Stimulated activated naive CD8-positive, alpha-beta T cell treated with anti-CD3 and anti-CD28 coated beads, Interleukin-15, amount 100 ng/mL, for 72 hours (primary cell): ENCODE measurements around the gene CCDC40.

Experiments used
- ATAC-seq: fragments of 150-1000 bp; cut with Tn5 transposase; 2 replicates; pipeline ENCODE4 v1.10.0; 2021; ENCODE audit warnings: mild to moderate bottlenecking, moderate library complexity
- DNase-seq, 2 donors: peaks; one replicate each; pipeline ENCODE4 v3.0.0; 2021 to 2022
- H3K27ac Mint-ChIP-seq, 2 donors: one replicate each; pipeline ENCODE4 v1.8.0; 2022; ENCODE audit warnings: mild to moderate bottlenecking in 2 of 2, mixed read lengths in 2 of 2, moderate library complexity in 2 of 2
- H3K27me3 Mint-ChIP-seq: one replicate; pipeline ENCODE4 v1.8.0; 2022; ENCODE audit warnings: mixed read lengths
- H3K4me1 Mint-ChIP-seq: one replicate; pipeline ENCODE4 v1.8.0; 2022; ENCODE audit warnings: mild to moderate bottlenecking, mixed read lengths
- H3K4me3 Mint-ChIP-seq, 2 donors: one replicate each; pipeline ENCODE4 v1.8.0; 2022; ENCODE audit warnings: mild to moderate bottlenecking in 2 of 2, mixed read lengths in 2 of 2, moderate library complexity in 1 of 2
- H3K9me3 Mint-ChIP-seq, 2 donors: one replicate each; pipeline ENCODE4 v1.8.0; 2022; ENCODE audit warnings: mixed read lengths in 2 of 2

CCDC40 gene

GRCh38 chr17:79994602-79995001 is 41.8 kb upstream of the CCDC40 start:
- peak overlapping the region in 1 of 2 donors; percentile 99 for H3K27ac Mint-ChIP-seq
- H3K27me3 Mint-ChIP-seq, result no peaks in the 10 kb centered on the region
- no peak for ATAC-seq
- H3K4me1 Mint-ChIP-seq, result peaks cover 78% of the 10 kb centered on the region
- peak overlapping the region in 1 of 2 donors; percentile 10 for H3K4me3 Mint-ChIP-seq
- H3K9me3 Mint-ChIP-seq, result peaks cover 0 to 4% of the 10 kb centered on the region in 2 donors
- DNase-seq, result no peak

- H3K27ac Mint-ChIP-seq, result peak overlapping the region in 1 of 2 donors; percentile 15
- H3K4me3 Mint-ChIP-seq, result no peak overlapping the region
- H3K27me3 Mint-ChIP-seq, result no peaks in the 10 kb centered on the region
- no peak for DNase-seq
- peaks cover 78% of the 10 kb centered on the region for H3K4me1 Mint-ChIP-seq
- H3K9me3 Mint-ChIP-seq, result peaks cover 0 to 4% of the 10 kb centered on the region in 2 donors
- ATAC-seq, result no peak
Observed at GRCh38 chr17:79995696-79996095, 40.7 kb upstream of the CCDC40 start.

GRCh38 chr17:79996291-79996690 is 40.2 kb upstream of the CCDC40 start:
- DNase-seq, result no peak
- Mint-ChIP-seq H3K9me3 (peaks cover 0 to 4% of the 10 kb centered on the region in 2 donors), H3K4me3 (peak overlapping the region; percentile 74 to 78), H3K27ac (peak overlapping the region; percentile 37 to 97), H3K4me1 (peaks cover 72% of the 10 kb centered on the region), H3K27me3 (no peaks in the 10 kb centered on the region)
- no peak for ATAC-seq

- ATAC-seq, result peak; percentile 89
- Mint-ChIP-seq H3K4me3 (peak overlapping the region; percentile 74 to 78), H3K9me3 (peaks cover 0 to 4% of the 10 kb centered on the region in 2 donors), H3K4me1 (peaks cover 69% of the 10 kb centered on the region), H3K27me3 (no peaks in the 10 kb centered on the region), H3K27ac (peak overlapping the region; percentile 97 to 99)
- DNase-seq, result peak; percentile 69 to 90
Observed at GRCh38 chr17:79997011-79997660, 39.3 kb upstream of the CCDC40 start.

GRCh38 chr17:80000136-80000535 is 36.3 kb upstream of the CCDC40 start:
- Mint-ChIP-seq H3K27me3 (no peaks in the 10 kb centered on the region), H3K9me3 (peaks cover 0 to 4% of the 10 kb centered on the region in 2 donors), H3K4me3 (no peak overlapping the region), H3K4me1 (peaks cover 43% of the 10 kb centered on the region), H3K27ac (no peak overlapping the region)
- no peak for DNase-seq
- no peak for ATAC-seq

- H3K4me3 Mint-ChIP-seq, result no peak overlapping the region
- peaks cover 41% of the 10 kb centered on the region for H3K4me1 Mint-ChIP-seq
- ATAC-seq, result no peak
- no peaks in the 10 kb centered on the region for H3K27me3 Mint-ChIP-seq
- H3K9me3 Mint-ChIP-seq, result peaks cover 0 to 2% of the 10 kb centered on the region in 2 donors
- H3K27ac Mint-ChIP-seq, result no peak overlapping the region
- no peak for DNase-seq
Observed at GRCh38 chr17:80000981-80001775, 35.3 kb upstream of the CCDC40 start.

- H3K27ac Mint-ChIP-seq, result no peak overlapping the region
- DNase-seq (no peak), ATAC-seq (no peak)
- H3K9me3 Mint-ChIP-seq, result no peaks in the 10 kb centered on the region
- peaks cover 37% of the 10 kb centered on the region for H3K4me1 Mint-ChIP-seq
- no peaks in the 10 kb centered on the region for H3K27me3 Mint-ChIP-seq
- H3K4me3 Mint-ChIP-seq, result no peak overlapping the region
Observed at GRCh38 chr17:80002070-80002641, 34.3 kb upstream of the CCDC40 start.

GRCh38 chr17:80002690-80003490 is 33.6 kb upstream of the CCDC40 start:
- Mint-ChIP-seq H3K4me3 (no peak overlapping the region), H3K27ac (no peak overlapping the region), H3K9me3 (no peaks in the 10 kb centered on the region), H3K4me1 (peaks cover 36% of the 10 kb centered on the region), H3K27me3 (no peaks in the 10 kb centered on the region)
- ATAC-seq (no peak), DNase-seq (no peak)

GRCh38 chr17:80003969-80004368 is 32.5 kb upstream of the CCDC40 start:
- peak overlapping the region in 1 of 2 donors; percentile 79 for H3K27ac Mint-ChIP-seq
- no peaks in the 10 kb centered on the region for H3K27me3 Mint-ChIP-seq
- no peak overlapping the region for H3K4me3 Mint-ChIP-seq
- ATAC-seq, result no peak
- DNase-seq, result no peak
- H3K9me3 Mint-ChIP-seq, result no peaks in the 10 kb centered on the region
- peaks cover 33% of the 10 kb centered on the region for H3K4me1 Mint-ChIP-seq

GRCh38 chr17:80005360-80006338 is 30.8 kb upstream of the CCDC40 start:
- peak overlapping the region; percentile 55 to 76 for H3K4me3 Mint-ChIP-seq
- DNase-seq, result peak; percentile 71 to 73
- H3K27ac Mint-ChIP-seq, result peak overlapping the region in 1 of 2 donors; percentile 91

GRCh38 chr17:80006339-80006720 is 30.1 kb upstream of the CCDC40 start:
- DNase-seq, result no peak
- peak overlapping the region in 1 of 2 donors; percentile 91 for H3K27ac Mint-ChIP-seq
- no peak for ATAC-seq
- H3K27me3 Mint-ChIP-seq, result no peaks in the 10 kb centered on the region
- peaks cover 28% of the 10 kb centered on the region for H3K4me1 Mint-ChIP-seq
- peak overlapping the region; percentile 55 to 76 for H3K4me3 Mint-ChIP-seq
- H3K9me3 Mint-ChIP-seq, result no peaks in the 10 kb centered on the region

More at GRCh38 chr17:80005360-80006338, 30.8 kb upstream of the CCDC40 start:
- Mint-ChIP-seq H3K9me3 (no peaks in the 10 kb centered on the region), H3K4me1 (peaks cover 28% of the 10 kb centered on the region), H3K27me3 (no peaks in the 10 kb centered on the region)
- ATAC-seq, result peak; percentile 54

GRCh38 chr17:80006811-80007752 is 29.4 kb upstream of the CCDC40 start:
- Mint-ChIP-seq H3K27me3 (no peaks in the 10 kb centered on the region), H3K4me3 (no peak overlapping the region), H3K27ac (no peak overlapping the region), H3K4me1 (peaks cover 28% of the 10 kb centered on the region), H3K9me3 (no peaks in the 10 kb centered on the region)
- ATAC-seq (no peak), DNase-seq (no peak)

- peaks cover 28% of the 10 kb centered on the region for H3K4me1 Mint-ChIP-seq
- no peak overlapping the region for H3K4me3 Mint-ChIP-seq
- H3K27ac Mint-ChIP-seq, result no peak overlapping the region
- DNase-seq (no peak), ATAC-seq (no peak)
- H3K9me3 Mint-ChIP-seq, result no peaks in the 10 kb centered on the region
- H3K27me3 Mint-ChIP-seq, result no peaks in the 10 kb centered on the region
Observed at GRCh38 chr17:80007939-80008338, 28.5 kb upstream of the CCDC40 start.
